Right cardiac atrium (tissue), 5 donors: ENCODE results near the gene CTNNB1. TPM values are rescaled to one million over a fixed set of nuclear protein-coding genes. Genes with fewer than 3 reads are reported as not detected.

ENCODE experiments used
- ATAC-seq, 2 donors: fragments of 200-7000 bp; cut with Tn5 transposase; one replicate each; pipeline versions ENCODE4 v1.8.0 to v1.9.1; 2020; ENCODE audit warnings: moderate library complexity in 2 of 2, mild to moderate bottlenecking in 1 of 2
- DNase-seq, 3 donors: peaks; one replicate each; pipeline ENCODE4 v3.0.0-alpha.2; 2020
- H3K27ac ChIP-seq: one replicate; pipeline ENCODE4 v1.5.1; 2013; ENCODE audit warnings: mild to moderate bottlenecking, low read length, control low read depth, moderate library complexity
- H3K27me3 ChIP-seq: one replicate; pipeline ENCODE4 v1.6.1; 2013; ENCODE audit not compliant: control insufficient read depth, insufficient read depth
- H3K4me1 ChIP-seq: one replicate; pipeline ENCODE4 v1.6.1; 2013; ENCODE audit warnings: low read length; ENCODE audit not compliant: control insufficient read depth, insufficient read depth
- H3K4me3 ChIP-seq: one replicate; pipeline ENCODE4 v1.5.1; 2013; ENCODE audit warnings: low read length, control low read depth
- H3K9me3 ChIP-seq: one replicate; pipeline ENCODE4 v1.6.1; 2013; ENCODE audit warnings: low read length; ENCODE audit not compliant: control insufficient read depth
- WGBS: extraction: QIAGEN DNeasy Blood & Tissue Kit; methylation state at CpG from one replicate; pipeline ENCODE4 v1.1.7; 2013; 5-methylcytosine and 5-hydroxymethylcytosine counted together
- intact Hi-C, 4 donors: fragments of 100-400 bp; cut with DNase I; formaldehyde crosslinking; loops; one replicate each; pipeline versions ENCODE4 v1.11.0 to v1.14.0; 2022 to 2023
- polyA plus RNA-seq: library from polyadenylated mRNA; stranded (reverse); fragments of 200-250 nt; gene quantifications from one replicate; pipeline ENCODE4 v1.2.3, GENCODE V29; 2013
- total RNA-seq, 4 donors: library from RNA; stranded (reverse); fragmentation: NEBNext Ultra II Directional; extraction: Animal tissue kit (Norgen Biotek cat#: 25700); gene quantifications; one replicate each; pipeline ENCODE4 v1.2.1, GENCODE V29; 2021
- donor health status: healthy with polysubstance abuse.
- donor health status: DM: no; HTN: yes; CAD: no.
- donor health status: DM: no; HTN: no; CAD: no.
- donor health status: DM: no; HTN: yes; CAD: no; lungs with severe emphysema.
- donor health status: DM: yes; HTN: yes; CAD: no.

The CTNNB1 gene
- total and polyA plus RNA-seq, 5 donors = 53.5 to 263 (median 172) TPM

DNA sequence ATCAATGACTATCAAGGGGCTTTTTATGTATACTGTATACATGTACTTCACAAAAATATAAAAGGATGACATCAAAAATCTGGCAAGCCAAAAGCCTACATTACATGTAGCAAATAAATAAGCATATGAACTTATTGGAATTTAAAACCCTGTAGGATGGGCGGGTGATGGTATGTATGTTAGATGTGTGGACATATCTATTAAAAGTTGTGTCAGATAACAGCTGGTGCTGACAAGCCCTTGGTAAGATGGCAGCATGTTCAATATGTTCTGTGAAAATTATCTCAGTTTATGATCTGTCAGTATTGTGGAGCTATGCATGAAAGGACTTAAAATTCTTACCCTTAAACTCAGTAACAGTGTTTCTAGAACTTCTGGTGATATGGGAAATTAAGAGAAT is 20.1 kb downstream of the CTNNB1 start:
- Histone ChIP-seq H3K4me3 (no peak overlapping the region), H3K27ac (no peak overlapping the region), H3K4me1 (peaks cover 19% of the 10 kb centered on the region), H3K9me3 (no peaks in the 10 kb centered on the region), H3K27me3 (no peaks in the 10 kb centered on the region)
- WGBS = 76% methylated on average over 1 of the region's 1 CpG
- DNase-seq (no peak), ATAC-seq (no peak)
- intact Hi-C loops = no loop called here

GRCh38 chr3:41220906-41221677 is 21.8 kb downstream of the CTNNB1 start:
- WGBS = 71% methylated on average over 7 of the region's 7 CpGs
- no peak for ATAC-seq
- Histone ChIP-seq H3K27me3 (no peaks in the 10 kb centered on the region), H3K9me3 (no peaks in the 10 kb centered on the region), H3K4me3 (no peak overlapping the region), H3K4me1 (peaks cover 19% of the 10 kb centered on the region), H3K27ac (no peak overlapping the region)
- no peak for DNase-seq
- intact Hi-C loops = no loop called here

GRCh38 chr3:41222012-41222411 is 22.7 kb downstream of the CTNNB1 start:
- H3K9me3 ChIP-seq = no peaks in the 10 kb centered on the region
- ATAC-seq = no peak
- H3K27ac ChIP-seq = peak overlapping the region; percentile 37
- H3K4me1 ChIP-seq = peaks cover 16% of the 10 kb centered on the region
- H3K4me3 ChIP-seq = no peak overlapping the region
- 24% methylated on average over 2 of the region's 2 CpGs for WGBS
- H3K27me3 ChIP-seq = no peaks in the 10 kb centered on the region
- intact Hi-C loops = no loop called here
- DNase-seq = no peak

DNA sequence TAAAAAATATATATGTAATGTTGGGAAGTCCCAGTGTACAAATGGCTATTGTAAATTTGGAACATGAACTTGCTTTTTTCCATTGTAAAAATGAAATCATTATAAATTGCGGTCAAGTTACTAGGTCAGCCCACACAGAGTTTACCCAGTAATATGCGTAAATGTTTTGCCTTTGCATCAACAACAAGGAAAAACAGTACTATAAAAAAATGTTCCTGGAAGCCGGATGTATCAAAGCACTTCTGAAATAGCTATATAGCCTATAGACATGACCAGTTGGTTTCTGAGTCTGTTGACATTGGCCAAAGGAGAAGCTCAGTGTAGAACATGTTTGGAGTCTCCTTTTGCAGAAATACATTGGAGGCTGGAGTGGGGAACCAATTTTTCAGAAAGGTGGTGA is 23.2 kb downstream of the CTNNB1 start:
- H3K27ac ChIP-seq = no peak overlapping the region
- ATAC-seq (no peak), DNase-seq (no peak)
- 64% methylated on average over 3 of the region's 3 CpGs for WGBS
- intact Hi-C loops = no loop called here
- no peaks in the 10 kb centered on the region for H3K9me3 ChIP-seq
- H3K4me3 ChIP-seq = no peak overlapping the region
- H3K27me3 ChIP-seq = no peaks in the 10 kb centered on the region
- peaks cover 15% of the 10 kb centered on the region for H3K4me1 ChIP-seq

GRCh38 chr3:41223078-41223477 is 23.8 kb downstream of the CTNNB1 start:
- peaks cover 15% of the 10 kb centered on the region for H3K4me1 ChIP-seq
- no peak for ATAC-seq
- 68% methylated on average over 2 of the region's 2 CpGs for WGBS

GRCh38 chr3:41223691-41224090 is 24.4 kb downstream of the CTNNB1 start:
- DNase-seq (no peak), ATAC-seq (no peak)
- WGBS = 71% methylated on average over 2 of the region's 2 CpGs
- no peak overlapping the region for H3K4me3 ChIP-seq
- H3K27me3 ChIP-seq = no peaks in the 10 kb centered on the region
- intact Hi-C loops = no loop called here
- H3K4me1 ChIP-seq = peaks cover 15% of the 10 kb centered on the region
- H3K9me3 ChIP-seq = no peaks in the 10 kb centered on the region
- no peak overlapping the region for H3K27ac ChIP-seq

More at GRCh38 chr3:41223078-41223477, 23.8 kb downstream of the CTNNB1 start:
- Histone ChIP-seq H3K27ac (no peak overlapping the region), H3K4me3 (no peak overlapping the region), H3K27me3 (no peaks in the 10 kb centered on the region), H3K9me3 (no peaks in the 10 kb centered on the region)
- intact Hi-C loops = no loop called here
- DNase-seq = no peak

- Histone ChIP-seq H3K4me1 (peaks cover 15% of the 10 kb centered on the region), H3K27me3 (no peaks in the 10 kb centered on the region), H3K9me3 (no peaks in the 10 kb centered on the region), H3K4me3 (no peak overlapping the region), H3K27ac (peak overlapping the region; percentile 70)
- intact Hi-C loops = no loop called here
- DNase-seq (no peak), ATAC-seq (peak; percentile 93 to 95)
- WGBS = 58% methylated on average over 3 of the region's 3 CpGs
Measured at GRCh38 chr3:41224120-41224806, 25.0 kb downstream of the CTNNB1 start.

- no peaks in the 10 kb centered on the region for H3K9me3 ChIP-seq
- H3K27ac ChIP-seq = no peak overlapping the region
- intact Hi-C loops = no loop called here
- no peak for ATAC-seq
- WGBS = 49% methylated on average over 6 of the region's 6 CpGs
- DNase-seq = no peak
- H3K4me3 ChIP-seq = no peak overlapping the region
- H3K4me1 ChIP-seq = peaks cover 4% of the 10 kb centered on the region
- H3K27me3 ChIP-seq = no peaks in the 10 kb centered on the region
Measured at GRCh38 chr3:41234823-41235721, 35.8 kb downstream of the CTNNB1 start.

GRCh38 chr3:41236228-41236627 is 36.9 kb downstream of the CTNNB1 start:
- DNase-seq (no peak), ATAC-seq (no peak)
- WGBS = 84% methylated on average over 2 of the region's 2 CpGs
- Histone ChIP-seq H3K4me1 (peaks cover 4% of the 10 kb centered on the region), H3K9me3 (no peaks in the 10 kb centered on the region), H3K4me3 (no peak overlapping the region), H3K27me3 (no peaks in the 10 kb centered on the region), H3K27ac (no peak overlapping the region)
- intact Hi-C loops = no loop called here

DNA sequence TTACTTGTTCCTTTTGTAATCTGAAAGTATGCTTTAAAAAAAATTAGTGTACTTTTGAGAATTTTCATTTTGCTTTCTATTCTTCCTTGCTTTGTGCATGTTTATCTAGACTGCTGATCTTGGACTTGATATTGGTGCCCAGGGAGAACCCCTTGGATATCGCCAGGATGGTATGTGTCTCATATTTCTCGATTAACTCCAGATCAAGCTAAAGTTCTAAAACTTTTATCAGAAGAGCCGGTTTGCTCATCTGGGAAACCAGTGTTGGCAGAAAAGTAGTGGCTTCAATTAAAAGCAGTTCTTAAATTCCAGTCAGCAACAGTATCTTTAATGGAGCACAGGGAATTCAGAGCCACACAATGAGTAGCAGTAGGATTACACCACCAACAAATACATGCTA is 38.6 kb downstream of the CTNNB1 start:
- H3K27ac ChIP-seq = no peak overlapping the region
- 58% methylated on average over 3 of the region's 3 CpGs for WGBS
- ATAC-seq = no peak
- peaks cover 4% of the 10 kb centered on the region for H3K4me1 ChIP-seq
- no peak overlapping the region for H3K4me3 ChIP-seq
- no peaks in the 10 kb centered on the region for H3K9me3 ChIP-seq
- H3K27me3 ChIP-seq = no peaks in the 10 kb centered on the region
- intact Hi-C loops = no loop called here
- DNase-seq = no peak

DNA sequence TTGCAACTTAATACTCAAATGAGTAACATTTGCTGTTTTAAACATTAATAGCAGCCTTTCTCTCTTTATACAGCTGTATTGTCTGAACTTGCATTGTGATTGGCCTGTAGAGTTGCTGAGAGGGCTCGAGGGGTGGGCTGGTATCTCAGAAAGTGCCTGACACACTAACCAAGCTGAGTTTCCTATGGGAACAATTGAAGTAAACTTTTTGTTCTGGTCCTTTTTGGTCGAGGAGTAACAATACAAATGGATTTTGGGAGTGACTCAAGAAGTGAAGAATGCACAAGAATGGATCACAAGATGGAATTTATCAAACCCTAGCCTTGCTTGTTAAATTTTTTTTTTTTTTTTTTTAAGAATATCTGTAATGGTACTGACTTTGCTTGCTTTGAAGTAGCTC is 40.3 kb downstream of the CTNNB1 start:
- intact Hi-C loops = no loop called here
- no peaks in the 10 kb centered on the region for H3K27me3 ChIP-seq
- H3K27ac ChIP-seq = no peak overlapping the region
- no peak overlapping the region for H3K4me3 ChIP-seq
- no peaks in the 10 kb centered on the region for H3K9me3 ChIP-seq
- peaks cover 6% of the 10 kb centered on the region for H3K4me1 ChIP-seq
- ATAC-seq (no peak), DNase-seq (no peak)
- WGBS = 36% methylated on average over 2 of the region's 2 CpGs
